GM21576 (cell line): ENCODE data around the gene SLC29A4.
"Not testable (repeated sequence)": the region's sequence is repeated elsewhere in the genome, so short reads cannot be mapped to it uniquely, and the experiment has no call there.

Experiments used
- ATAC-seq: cut with Tn5 transposase; IDR thresholded peaks from one replicate; pipeline ENCODE4 v1.9.1; 2021; ENCODE audit warnings: mild to moderate bottlenecking, moderate library complexity; ENCODE audit not compliant: unreplicated experiment

SLC29A4 gene

DNA sequence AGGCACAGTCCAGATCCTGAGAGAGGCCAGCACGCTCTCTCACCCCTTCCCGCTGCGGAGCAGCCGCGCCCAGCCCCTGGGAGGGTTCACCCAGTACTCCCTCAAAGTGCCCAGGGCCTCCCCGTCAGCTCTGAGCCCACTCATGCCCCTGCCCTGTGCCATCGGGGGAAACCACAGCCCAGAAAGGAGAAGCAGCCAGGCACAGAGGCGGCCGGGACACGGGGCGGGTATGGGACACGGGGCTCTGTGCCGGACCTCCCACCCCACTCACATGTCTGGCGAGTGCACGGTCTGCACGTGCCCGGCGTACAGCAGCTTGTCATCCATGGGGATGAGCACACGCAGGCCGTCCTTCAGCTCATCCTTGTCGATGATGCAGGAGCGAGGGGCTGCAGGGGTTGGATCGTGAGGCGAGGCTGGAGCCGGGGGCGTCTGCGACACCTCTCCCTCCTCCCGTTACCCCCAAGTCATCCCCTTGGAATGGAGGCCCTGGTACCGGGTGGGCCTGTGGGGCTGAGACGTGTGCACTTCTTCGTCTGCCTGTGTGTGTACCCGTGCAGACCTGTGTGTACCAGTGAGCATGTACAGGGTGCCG lies 38.2 kb downstream of the SLC29A4 start:
- no peak for ATAC-seq

DNA sequence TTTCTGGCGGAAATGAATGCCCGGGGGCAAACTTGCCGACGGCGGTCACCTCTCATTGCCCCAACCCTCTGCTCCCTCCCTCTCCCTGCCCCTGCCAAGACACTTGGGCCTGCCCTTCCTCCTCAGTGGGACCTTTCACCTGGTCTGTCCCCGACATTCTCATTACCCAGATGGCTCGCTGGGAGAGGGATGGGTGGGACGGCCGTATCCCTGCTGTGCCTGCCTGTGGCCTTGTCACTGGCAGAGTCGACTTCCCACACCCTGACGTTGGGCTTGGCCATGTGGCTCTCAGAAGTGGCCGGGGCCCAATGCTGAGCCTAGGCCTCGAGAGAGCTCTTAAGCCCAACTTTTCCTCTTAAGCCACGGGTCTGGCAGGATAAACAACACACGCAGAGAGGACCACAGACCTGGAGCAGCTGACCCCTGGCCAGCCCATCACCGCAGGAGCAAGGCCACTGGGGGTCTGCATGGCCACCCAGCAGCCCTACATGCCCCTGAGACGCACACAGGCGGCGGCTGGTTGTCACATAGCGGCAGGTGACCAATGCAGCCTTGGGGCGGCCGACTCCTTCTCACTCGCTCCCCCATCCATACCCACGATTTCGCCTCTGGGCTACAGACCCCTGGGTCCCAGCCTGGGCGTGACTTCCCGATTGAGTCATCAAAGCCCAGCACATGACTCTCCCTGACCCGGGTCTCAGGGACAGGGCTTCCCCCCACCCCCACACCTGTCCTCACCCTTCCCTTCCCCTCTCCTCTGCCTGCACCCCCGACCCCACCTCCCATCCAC lies 40.1 kb downstream of the SLC29A4 start:
- ATAC-seq, result no peak

DNA sequence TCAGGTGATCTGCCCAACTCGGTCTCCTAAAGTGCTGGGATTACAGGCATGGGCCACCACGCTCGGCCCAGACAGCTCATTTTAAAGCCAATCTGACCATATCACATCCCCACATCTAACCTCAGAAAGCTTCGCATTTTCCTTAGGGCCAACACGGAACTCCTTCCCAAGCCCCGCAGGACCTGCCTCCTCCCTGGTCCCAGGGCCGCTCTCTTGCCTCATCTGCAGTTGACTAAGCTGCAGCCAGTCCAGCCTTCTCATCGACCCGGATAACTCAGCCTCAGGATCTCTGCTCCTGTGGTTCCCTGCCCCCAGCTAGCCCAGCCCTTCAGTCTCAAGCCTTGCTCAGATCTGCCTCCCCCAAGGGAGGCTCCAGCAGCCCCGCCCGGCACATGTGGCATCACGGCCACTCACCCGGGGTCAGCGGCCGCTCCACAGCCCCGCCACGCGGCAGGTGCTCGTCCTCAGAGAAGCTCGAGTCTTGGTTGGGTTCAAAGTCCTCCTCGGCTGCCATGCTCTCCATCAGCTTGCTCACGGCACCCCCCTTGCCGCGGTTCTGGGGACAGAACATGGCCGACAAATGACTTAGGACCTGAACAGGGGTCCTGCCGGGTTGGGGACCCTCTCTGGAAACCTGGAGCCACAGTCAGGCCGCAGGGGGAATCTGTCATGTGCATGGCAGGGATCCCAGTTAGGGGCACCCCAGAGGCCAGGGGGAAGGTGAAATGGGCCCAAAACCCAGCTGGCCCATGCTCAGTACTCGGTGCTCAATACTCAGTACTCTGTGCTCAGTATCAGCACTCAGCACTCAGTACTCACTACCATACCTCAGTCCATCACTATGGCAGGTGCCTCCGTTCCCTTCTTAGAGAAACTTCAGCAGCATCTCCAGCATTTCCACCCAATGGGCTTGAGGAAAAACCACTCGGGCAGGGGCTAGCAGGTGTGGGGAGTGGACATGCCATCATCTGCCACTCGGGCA lies 41.3 kb downstream of the SLC29A4 start:
- not testable (repeated sequence) for ATAC-seq

DNA sequence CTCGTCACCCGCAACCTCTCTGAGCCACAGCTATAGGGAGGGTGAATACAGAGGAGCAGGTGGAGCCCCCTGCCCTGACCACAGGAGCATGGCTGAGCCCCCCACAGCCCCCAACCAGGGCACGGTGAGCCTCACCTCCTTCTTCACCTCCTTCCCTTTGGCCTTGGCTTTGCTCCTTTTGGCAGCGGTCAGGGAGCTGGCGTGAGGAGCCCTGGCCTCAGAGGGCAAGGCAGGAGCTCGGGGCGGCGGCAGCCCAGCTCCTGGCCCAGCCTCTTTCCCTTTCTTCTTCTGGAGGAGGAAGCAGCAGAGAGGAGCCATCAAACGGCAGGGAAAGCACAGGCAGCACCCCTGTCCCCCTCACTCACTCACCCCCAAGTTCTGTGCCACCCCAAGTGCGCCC lies 42.2 kb downstream of the SLC29A4 start:
- ATAC-seq, result no peak

DNA sequence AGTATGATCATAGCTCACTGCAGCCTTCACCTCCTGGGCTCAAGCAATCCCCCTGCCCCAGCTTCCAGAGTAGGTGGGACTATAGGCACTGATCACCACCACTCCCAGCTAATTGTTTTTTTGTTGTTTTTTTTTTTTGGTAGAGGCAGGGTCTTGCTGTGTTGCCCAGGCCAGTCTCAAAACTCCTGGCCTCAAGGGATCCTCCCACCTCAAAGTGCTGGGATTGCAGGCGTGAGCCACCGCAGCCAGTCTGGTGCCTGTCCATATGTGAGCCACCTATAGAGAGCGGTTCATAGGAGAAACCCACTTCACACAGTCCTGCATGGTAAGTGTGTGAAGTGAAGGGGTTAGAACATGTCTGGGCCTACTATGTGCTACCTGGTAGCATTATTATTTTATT lies 47.5 kb downstream of the SLC29A4 start:
- ATAC-seq, result no peak

DNA sequence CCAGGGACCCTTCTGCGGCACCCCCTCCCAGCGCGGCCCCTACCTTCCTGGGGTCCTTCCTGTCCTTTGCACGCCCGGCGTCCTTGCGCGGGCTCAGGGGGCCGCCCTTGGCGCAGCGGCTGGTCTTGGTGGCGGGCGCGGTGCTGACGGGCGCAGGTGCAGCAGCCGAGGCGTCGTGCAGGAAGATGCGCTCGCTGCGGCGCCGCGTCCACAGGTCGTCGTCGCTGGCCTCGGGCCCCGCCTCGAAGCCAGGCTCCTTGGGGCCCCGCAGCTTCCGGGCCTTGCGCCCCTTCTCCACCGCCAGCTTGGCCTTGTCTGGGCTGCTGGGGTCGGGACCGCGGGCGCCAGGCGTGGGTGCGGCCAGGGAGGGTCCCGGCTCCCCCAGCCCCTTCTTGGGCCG lies 49.8 kb downstream of the SLC29A4 start:
- no peak for ATAC-seq

DNA sequence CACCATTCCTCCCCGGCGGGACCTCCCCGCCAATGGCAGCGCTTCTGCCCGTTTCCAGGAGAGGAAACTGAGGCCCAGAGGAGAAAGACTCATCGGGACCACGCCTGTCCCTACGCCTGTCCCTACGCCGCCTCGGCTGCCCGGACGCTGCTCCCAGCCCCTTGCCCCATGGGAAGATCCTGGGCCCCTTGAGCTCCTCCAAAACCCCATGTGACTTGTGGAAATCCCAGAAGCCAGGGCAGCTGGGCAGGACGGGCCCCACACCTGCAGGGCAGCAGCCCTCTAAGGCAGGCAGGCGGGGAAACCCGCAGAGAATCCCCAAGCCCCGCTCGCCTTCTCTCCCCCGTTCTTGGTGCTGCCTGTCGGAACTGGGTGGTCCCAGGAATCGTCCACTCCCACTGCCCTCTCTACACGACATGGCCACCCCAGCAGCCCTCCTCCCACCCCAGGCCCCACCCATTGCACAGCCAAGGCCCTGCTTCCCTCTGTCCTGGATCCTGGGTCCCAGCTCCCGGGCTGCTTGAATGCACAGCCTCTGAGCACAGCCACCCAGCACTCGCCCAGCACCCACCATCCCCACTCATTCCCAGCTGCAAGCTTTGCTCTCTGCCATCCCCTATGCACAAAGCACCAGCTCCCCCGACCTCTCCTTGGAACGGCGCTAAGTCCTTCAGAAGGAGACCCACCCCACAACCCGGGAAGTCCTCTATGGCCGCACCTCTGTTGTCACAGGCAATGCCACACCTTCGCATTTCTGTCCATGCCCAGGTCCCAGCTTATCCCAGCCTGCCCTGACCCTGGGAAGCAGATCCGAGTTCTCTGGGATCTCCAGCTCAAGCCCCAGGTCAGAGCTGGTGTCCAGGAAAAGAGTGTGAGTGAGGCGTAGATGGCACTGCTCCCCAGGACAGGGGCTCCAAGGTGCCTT lies 50.6 kb downstream of the SLC29A4 start:
- ATAC-seq, result no peak

DNA sequence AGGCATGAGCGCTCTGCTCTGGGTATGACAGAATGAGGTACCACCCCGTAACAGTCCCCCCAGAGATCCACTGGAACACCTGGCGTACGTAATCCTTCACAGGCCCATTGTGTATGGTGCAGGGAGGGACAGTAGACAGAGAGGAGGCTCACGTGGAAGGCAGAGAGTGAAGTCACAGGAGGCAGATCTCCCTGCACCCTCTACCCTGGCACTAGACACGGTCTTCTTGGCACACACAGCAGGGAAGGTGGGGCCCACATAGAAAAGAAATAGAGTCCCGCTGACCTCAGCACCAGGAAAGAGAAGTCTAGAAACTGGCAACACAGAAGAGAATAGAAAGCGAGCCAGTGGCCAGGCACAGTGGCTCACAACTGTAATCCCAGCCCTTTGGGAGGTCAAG lies 51.9 kb downstream of the SLC29A4 start:
- no peak for ATAC-seq

DNA sequence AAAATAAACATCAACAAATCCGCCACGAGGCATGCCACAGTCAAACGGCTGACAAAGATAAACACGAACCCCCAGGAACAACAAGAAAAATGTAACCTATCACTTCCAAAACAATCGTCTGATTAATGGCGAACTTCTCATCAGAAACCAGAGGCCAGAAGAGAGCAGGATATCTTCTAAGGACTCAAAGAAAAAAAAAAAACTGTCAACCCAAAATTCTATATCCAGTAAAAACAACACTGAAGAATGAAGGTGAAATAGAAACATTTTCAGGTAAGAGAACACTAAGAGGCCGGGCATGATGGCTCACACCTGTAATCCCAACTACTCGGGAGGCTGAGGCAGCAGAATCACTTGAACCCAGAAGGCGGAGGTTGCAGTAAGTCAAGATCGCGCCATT lies 54.3 kb downstream of the SLC29A4 start:
- ATAC-seq, result no peak

DNA sequence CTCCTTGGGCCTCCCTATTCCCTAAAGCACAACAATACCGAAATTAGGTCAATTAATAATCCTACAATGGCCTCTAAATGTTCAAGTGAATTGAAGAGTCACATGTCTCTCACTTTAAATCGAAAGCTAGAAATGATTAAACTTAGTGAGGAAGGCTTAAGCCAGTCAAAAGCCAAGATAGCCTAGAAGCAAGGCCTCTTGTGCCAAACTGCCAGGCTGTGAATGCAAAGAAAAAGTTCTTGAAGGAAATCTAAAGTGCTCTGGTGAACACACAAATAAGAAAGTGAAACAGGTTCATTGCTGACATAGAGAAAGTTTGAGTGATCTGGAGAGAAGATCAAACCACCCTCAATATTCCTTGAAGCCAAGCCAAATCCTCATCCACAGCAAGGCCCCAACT lies 57.2 kb downstream of the SLC29A4 start:
- ATAC-seq, result no peak

DNA sequence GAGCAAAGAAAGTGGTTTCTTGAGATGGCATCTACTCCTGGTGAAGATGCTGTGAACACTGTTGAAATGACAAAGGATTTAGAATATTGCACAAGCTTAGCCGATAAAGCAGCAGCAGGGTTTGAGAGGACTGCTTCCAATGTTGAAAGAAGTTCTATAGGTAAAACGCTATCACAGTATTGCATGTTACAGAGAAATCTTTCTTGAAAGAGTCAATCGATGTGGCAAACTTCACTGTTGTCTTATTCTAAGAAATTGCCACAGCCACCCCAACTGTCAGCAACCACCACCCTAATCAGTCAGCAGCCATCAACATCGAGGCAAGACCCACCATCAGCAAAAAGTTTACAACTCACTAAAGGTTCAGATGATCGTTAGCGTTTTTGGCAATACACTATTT lies 59.9 kb downstream of the SLC29A4 start:
- ATAC-seq, result no peak

DNA sequence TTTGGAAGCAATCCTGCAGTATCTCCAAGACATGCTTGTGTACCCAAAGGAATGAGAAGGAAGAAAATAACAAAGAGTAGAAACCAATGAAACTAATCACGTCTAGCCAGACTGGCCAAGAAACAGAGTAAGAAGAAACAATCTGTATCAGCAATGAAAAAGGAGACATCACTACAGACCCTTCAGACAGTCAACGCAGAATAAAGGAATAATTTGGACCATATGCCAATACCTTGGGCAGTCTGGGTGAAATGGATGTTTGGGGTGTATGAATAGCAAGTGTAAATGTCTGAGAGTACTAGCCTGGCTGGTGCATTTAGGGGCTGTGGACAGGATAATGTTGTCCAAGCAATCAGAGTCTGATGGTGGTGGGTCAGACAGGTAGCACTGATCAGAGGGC lies 61.1 kb downstream of the SLC29A4 start:
- ATAC-seq, result no peak

DNA sequence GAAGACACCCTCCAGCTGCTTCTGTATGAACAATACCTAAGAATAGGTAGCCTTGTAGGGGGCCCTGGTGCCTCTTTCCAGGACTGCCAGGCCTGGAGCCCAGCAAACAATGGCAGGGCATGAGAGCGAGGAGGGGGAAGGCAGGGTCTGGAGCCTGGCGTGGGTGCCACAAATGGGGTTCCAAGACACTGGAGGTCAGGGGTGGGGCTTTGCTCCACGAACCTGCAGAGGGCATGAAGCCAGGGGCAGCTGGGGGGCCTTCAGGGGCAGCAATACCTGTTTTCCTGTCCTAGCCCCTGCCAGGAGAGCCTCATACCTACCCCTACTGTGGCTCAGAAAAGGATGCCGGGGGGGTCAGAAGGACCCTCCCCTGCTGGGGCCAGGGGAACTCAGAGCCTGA lies 61.6 kb downstream of the SLC29A4 start:
- no peak for ATAC-seq

DNA sequence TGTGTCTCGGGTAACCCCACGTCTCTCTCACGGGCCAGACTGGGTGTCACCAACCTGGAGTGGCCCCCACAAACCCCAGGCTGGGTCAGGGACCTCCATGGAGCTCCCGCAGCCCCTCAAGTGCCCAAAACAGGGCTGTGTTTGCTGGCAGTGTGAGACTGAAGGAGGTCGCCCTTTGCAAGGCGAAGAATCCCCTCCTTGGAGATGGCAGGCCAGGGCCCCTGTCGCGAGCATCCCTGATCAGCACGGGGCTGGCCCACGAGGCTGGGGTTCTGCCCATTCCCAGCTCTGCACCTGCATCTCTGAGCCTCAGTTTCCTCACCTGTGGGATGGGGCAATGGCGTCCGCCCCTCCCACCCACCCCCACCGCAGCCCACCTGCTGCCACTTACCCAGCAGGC lies 62.4 kb downstream of the SLC29A4 start:
- no peak for ATAC-seq

DNA sequence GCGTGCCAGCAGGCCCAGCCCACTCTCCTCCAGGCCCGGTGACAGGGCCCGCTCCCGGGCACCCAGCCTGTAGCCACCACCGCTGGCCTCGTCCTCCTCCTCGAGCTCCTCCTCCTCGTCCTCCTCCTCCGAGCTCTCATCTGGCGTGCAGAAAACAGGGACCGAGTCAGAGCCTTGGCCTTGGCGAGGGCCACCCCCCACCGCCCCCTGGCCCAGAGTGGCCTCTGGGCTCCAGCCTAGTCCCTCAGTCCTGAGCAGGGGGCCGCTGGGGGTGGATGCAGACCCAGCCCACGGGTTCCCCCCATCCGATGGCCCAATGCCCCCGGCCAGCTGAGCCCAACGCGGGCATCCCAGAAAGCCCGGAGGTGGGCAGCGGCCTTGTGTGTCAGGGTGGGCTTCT lies 62.9 kb downstream of the SLC29A4 start:
- no peak for ATAC-seq

DNA sequence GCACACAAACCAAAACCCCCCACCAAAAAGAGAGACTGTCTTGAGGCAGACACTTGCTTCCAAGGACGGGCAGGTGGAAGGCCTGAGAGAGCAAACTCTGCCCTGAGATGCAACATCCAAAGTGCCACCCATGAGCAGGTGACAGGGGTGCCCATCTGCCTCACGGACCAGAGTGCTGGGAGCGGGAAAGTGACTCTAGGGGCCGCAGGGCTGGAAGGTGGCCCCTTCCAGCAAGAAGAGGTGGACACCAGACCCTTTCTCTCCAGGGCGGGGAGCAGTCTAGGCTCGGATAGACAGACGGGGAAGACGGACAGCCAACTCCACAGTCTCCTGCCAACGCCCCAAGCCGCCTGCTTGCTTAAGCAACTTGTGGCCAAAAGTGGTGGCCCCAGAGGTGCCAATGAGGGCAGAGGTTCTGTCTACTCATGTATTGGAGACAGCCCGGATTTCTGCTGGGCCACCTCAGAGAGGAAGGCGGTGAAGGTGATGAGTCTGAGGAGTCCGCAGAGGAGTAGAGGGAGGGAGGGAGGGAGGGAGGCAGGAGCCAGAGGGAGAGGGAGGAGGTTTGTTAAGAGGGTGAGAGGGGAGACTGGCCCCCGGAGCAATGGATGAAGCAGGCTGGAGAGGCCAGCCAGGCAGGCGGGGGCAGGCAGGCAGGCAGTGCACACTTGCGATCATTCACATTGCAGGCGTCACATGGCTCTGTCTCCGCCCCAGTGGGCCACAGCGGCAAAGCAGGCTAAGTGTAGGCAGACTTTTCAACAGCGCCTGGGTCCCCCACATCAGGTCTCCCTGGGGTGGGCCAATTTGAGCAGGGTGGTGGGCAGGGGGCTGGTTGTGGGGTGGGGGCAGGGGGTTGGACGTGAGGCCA lies 65.6 kb downstream of the SLC29A4 start:
- ATAC-seq, result no peak

DNA sequence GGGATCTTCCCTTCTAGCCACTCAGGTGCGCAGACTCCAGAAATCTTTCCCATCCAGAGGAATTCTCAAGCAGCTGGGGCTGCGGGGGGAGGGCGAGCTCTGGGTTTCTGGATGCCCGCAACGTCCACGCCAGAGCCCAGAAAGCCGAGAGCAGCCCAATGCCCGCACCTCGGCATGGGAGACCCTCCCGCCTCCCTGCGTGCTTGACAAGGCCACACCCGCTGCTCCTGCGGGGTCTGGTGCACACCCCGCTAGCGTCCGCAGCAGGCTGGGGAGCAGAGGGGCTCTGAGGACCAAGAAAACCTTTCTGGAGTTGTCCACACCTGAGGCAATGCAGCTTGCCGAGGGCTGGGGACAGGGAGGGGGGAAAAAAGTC lies 66.2 kb downstream of the SLC29A4 start:
- ATAC-seq, result no peak

DNA sequence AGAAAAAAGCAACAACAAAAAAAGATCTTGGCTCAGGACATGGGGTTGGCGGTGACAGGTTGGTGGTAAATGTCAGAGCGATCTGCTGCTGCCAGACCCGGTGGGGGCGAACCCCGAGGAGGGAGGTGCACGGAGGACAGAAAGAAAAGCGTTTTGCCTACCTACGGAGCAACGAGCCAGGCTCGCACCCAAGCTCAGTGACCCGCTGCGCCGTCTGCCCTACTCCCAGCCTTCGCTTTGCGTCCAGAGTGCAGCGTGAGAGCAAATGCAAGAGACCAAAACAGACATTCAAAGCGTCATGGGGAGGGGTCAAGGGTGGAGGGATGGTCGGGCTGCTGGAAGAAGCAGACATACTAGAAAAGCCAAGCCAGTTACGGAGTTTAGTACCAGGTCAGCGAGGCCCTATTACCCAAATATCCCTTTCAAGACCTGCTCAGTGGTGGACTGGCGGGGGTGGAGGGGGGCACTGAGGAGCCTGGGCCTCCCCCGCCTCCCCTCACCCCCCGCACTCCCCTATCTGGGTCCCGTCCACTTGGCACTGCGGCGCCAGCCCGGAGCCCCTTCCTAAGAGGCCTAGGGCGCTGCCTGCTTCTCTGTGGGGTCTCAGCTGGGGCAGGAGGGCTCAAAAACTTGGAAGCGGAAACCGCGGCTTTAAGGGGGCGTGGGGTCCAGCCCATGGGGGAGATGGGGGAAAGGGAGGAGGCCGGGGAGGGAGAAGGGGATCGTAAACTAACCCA lies 66.9 kb downstream of the SLC29A4 start:
- no peak for ATAC-seq

DNA sequence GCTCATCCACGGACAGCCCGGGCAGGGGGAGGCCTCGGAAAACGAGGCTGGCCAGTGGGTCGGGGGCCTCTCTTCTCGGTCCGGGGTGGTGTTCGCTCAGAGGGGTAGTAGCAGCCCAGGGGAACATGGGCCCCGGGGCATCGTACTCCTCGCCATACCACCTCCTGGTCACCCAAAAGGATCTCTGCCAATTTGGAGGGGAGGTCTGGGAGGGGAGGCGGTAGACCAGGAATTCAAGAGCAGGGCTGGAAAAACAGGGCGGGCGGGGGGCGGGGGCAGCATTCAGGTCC lies 67.4 kb downstream of the SLC29A4 start:
- ATAC-seq, result no peak
